AG09319 (cell line): ENCODE data around the gene VPS13A.
"Not testable (repeated sequence)": the region's sequence is repeated elsewhere in the genome, so short reads cannot be mapped to it uniquely, and the experiment has no call there.

Experiments
- DNase-seq: peaks from one replicate; pipeline ENCODE4 v3.0.0-alpha.2; 2010; ENCODE audit warnings: low read depth; ENCODE audit errors: extremely low read depth
- TF ChIP-seq, protein P1 (sequence below): IDR thresholded peaks from 2 replicates; pipeline ENCODE4 v1.5.1; 2011; ENCODE audit warnings: low read depth, mild to moderate bottlenecking, inconsistent platforms, low read length, moderate library complexity

VPS13A gene

GRCh38 chr9:77433675-77434445 is 256.5 kb downstream of the VPS13A start:
- peak; percentile 41 for DNase-seq
- TF ChIP-seq, protein P1, sequence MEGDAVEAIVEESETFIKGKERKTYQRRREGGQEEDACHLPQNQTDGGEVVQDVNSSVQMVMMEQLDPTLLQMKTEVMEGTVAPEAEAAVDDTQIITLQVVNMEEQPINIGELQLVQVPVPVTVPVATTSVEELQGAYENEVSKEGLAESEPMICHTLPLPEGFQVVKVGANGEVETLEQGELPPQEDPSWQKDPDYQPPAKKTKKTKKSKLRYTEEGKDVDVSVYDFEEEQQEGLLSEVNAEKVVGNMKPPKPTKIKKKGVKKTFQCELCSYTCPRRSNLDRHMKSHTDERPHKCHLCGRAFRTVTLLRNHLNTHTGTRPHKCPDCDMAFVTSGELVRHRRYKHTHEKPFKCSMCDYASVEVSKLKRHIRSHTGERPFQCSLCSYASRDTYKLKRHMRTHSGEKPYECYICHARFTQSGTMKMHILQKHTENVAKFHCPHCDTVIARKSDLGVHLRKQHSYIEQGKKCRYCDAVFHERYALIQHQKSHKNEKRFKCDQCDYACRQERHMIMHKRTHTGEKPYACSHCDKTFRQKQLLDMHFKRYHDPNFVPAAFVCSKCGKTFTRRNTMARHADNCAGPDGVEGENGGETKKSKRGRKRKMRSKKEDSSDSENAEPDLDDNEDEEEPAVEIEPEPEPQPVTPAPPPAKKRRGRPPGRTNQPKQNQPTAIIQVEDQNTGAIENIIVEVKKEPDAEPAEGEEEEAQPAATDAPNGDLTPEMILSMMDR: no peak; the same call in none of the 2 replicates

DNA sequence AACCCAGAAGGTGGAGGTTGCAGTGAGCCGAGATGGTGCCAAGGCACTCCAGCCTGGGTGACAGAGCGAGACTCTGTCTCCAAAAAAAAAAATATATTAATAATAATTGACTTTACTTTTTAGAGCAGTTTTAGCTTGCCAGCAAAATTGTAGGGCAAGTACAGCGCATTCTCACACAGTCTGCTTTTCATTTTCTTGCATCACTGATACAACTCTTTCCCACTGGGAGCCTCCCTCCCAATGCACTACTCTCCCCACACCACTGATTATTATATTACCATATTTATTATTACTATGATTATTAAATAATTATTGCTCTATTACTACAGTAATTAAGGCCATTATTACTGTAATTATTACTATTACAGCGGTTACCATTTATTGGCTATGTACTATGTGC is 257.9 kb downstream of the VPS13A start:
- no peak for DNase-seq
- TF ChIP-seq, protein P1: no peak

DNA sequence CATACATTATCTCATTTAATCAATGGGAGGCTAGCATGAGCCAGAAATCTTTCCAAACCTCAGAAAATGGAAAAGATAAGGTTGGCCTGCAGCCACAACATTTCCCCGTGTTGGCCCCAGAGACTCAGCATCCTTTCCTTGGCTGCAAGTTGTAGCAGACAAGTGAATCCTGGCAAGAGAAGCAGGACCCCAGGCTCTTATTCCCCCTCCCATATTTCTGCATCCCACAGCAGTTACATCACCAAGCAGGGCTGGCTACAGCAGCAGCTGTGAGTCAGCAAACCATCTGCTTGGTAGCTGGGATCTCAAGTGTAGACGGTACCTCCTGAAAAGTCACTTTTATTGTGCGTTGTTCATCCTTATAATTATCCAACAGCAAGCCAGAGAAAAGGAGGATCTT is 258.4 kb downstream of the VPS13A start:
- no peak for DNase-seq

DNA sequence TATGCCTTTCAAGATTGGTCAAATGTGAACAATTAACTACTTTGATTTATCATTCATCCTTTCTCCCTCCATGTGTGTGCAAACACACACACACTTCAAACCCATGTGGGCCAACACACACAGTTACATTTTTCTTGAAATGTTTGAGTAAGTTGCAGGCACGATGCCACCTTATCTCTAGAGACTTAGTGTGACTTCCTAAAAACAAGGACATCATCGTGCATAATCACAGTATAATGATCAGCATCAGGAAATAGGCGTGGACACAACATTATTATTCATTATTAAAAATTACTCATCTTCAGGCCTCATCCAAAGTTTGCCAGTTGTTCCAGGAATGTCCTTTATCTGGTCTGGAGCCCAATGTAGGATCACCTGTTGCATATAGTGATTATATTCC is 261.3 kb downstream of the VPS13A start:
- DNase-seq: no peak
- TF ChIP-seq, protein P1: no peak

More for the DNA sequence above, 258.4 kb downstream of the VPS13A start:
- TF ChIP-seq, protein P1: no peak

DNA sequence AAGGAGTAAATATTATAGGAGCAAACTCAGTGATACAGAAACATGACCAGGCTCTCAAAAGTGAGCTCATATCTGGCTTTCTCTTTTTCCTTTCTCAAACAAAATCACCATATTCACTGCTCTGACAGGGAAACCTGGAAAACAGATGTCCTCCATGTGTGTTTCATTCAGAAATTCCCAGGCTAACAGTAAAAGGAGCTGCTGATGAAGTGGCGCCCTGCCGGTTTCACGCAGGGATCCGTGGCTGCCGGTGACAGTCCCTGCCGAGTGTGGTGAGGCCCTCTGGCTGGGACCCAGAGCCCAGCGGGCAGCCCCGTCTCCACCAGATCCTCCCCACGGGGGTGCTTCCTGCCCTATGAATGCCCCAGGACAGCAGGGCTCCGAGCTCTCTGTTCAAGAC is 262.7 kb downstream of the VPS13A start:
- TF ChIP-seq, protein P1: no peak
- no peak for DNase-seq

GRCh38 chr9:77441124-77441523 is 263.8 kb downstream of the VPS13A start:
- DNase-seq: not testable (repeated sequence)

DNA sequence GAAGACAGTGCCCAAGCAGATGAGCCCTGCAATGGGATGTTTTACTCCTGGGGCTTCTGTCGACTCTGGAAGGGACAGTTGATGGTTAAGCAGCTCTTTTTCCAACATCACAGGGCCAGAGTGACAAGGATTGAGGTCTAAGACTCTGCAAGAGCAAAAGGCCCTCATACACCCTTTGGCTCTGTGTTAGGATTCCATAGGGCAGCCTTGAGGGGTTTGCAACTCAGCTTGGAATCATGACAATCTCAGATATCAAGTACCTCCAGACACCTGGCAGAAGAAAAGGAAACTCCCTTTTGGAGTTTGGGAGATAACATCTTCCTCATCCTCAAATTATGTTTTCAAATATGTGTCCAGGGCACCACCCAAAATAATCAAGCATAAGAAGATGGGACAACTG is 265.1 kb downstream of the VPS13A start:
- TF ChIP-seq, protein P1: no peak
- DNase-seq: no peak

- TF ChIP-seq, protein P1: no peak
- DNase-seq: no peak
These were observed 270.3 kb downstream of the VPS13A start for GRCh38 chr9:77447646-77448045.
